ENCODE data around the gene FOXN1. TPM values are rescaled to one million over a fixed set of nuclear protein-coding genes. Genes with fewer than 3 reads are reported as not detected.

Gene FOXN1
- total RNA-seq, 1 donor from 2014 or later = not detected

DNA sequence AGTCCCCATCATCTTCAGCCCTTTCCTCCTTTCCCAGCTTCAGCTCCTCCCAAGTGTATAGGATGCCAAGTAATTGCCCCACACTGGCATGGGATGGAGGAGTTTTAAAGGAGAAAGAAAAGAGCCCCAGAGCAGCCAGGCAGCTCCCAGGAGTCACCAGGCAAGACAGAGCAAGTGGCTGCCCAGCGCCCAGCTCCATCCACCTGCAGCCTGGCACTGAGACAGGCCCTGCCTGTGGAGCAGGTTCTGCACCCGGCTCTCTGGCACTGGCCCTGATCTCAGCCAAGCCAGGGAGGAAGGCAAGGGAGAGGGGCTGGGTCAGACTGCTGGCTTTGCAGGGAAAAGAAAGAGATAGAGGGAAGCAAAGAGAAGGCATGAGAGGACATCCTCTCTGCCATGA lies 21.7 kb downstream of the FOXN1 start:
- Histone ChIP-seq H3K9me3 (ENCODE audit: low read depth) (no peaks in the 10 kb centered on the region), H3K27ac (no peak overlapping the region), H3K79me2 (ENCODE audit: low read depth) (no peaks in the 10 kb centered on the region), H3K9ac (no peak overlapping the region), H3K27me3 (no peaks in the 10 kb centered on the region), H3K4me1 (no peaks in the 10 kb centered on the region), H3K4me2 (no peak overlapping the region), H4K20me1 (ENCODE audit: low read depth) (no peaks in the 10 kb centered on the region), H2AFZ (replicated peaks) (no peak overlapping the region), H3K36me3 (no peaks in the 10 kb centered on the region), H3F3A (ENCODE audit: low read depth) (no peaks in the 10 kb centered on the region), H3K4me3 (no peak overlapping the region)
- no peak overlapping the region for H3K27ac Mint-ChIP-seq
- H3K36me3 Mint-ChIP-seq = no peaks in the 10 kb centered on the region
- no peak for DNase-seq (ENCODE audit: low spot score)
- TF ChIP-seq EZH2phosphoT487 (IDR thresholded peaks at IDR 0.05) = no peak
- no peak for TF ChIP-seq CTCF (IDR thresholded peaks at IDR 0.05)
- no peaks in the 10 kb centered on the region for H3K9me3 Mint-ChIP-seq
- peaks cover 10% of the 10 kb centered on the region for H3K27me3 Mint-ChIP-seq (ENCODE audit: insufficient read depth, low read depth)
- H3K4me3 Mint-ChIP-seq = no peak overlapping the region
- peaks cover 40% of the 10 kb centered on the region for H3K4me1 Mint-ChIP-seq

- H2AFZ ChIP-seq (replicated peaks) = no peak overlapping the region
- H3K27ac Mint-ChIP-seq = no peak overlapping the region
- no peaks in the 10 kb centered on the region for H3K36me3 Mint-ChIP-seq
- H3K4me1 ChIP-seq = no peaks in the 10 kb centered on the region
- DNase-seq (ENCODE audit: low spot score) = peak; percentile 71
- H3K4me3 Mint-ChIP-seq = peak overlapping the region; percentile 30
- no peaks in the 10 kb centered on the region for H3K9me3 ChIP-seq (ENCODE audit: low read depth)
- H3K79me2 ChIP-seq (ENCODE audit: low read depth) = no peaks in the 10 kb centered on the region
- no peaks in the 10 kb centered on the region for H3K9me3 Mint-ChIP-seq
- H3K4me1 Mint-ChIP-seq = peaks cover 41% of the 10 kb centered on the region
- H3K36me3 ChIP-seq = no peaks in the 10 kb centered on the region
- H3K27me3 Mint-ChIP-seq (ENCODE audit: insufficient read depth, low read depth) = peaks cover 10% of the 10 kb centered on the region
- no peaks in the 10 kb centered on the region for H3K27me3 ChIP-seq
- no peak overlapping the region for H3K27ac ChIP-seq
- H3F3A ChIP-seq (ENCODE audit: low read depth) = no peaks in the 10 kb centered on the region
- no peak for TF ChIP-seq EZH2phosphoT487 (IDR thresholded peaks at IDR 0.05)
- TF ChIP-seq CTCF (IDR thresholded peaks at IDR 0.05) = no peak
- TF ChIP-seq EZH2 (IDR thresholded peaks at IDR 0.05) = no peak
- H3K4me3 ChIP-seq = no peak overlapping the region
- no peak overlapping the region for H3K4me2 ChIP-seq
- no peak overlapping the region for H3K9ac ChIP-seq
- no peaks in the 10 kb centered on the region for H4K20me1 ChIP-seq (ENCODE audit: low read depth)
Observed at GRCh38 chr17:28528327-28529012, 22.3 kb downstream of the FOXN1 start.

DNA sequence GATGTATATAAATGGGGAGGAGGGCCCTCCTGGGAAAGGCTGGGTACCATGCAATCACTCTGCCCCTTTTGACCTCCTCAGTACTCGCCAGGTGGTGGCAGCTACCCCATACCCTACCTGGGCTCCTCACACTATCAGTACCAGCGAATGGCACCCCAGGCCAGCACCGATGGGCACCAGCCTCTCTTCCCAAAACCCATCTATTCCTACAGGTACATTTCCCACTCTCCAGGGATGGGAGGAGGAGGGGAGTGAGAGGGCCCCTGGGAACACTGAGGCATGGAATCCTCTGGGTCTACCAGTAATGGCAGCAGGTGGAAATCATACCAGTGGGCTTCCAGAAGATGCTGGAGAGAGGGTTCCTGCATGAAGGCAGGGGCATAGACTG lies 22.9 kb downstream of the FOXN1 start:
- no peak for DNase-seq (ENCODE audit: low spot score)
- no peak overlapping the region for H3K4me3 ChIP-seq

More for the DNA sequence above, 22.9 kb downstream of the FOXN1 start:
- peaks cover 10% of the 10 kb centered on the region for H3K27me3 Mint-ChIP-seq (ENCODE audit: insufficient read depth, low read depth)
- Histone ChIP-seq H3K79me2 (ENCODE audit: low read depth) (no peaks in the 10 kb centered on the region), H4K20me1 (ENCODE audit: low read depth) (no peaks in the 10 kb centered on the region), H3K27ac (no peak overlapping the region), H3K9ac (no peak overlapping the region), H3F3A (ENCODE audit: low read depth) (no peaks in the 10 kb centered on the region), H3K4me1 (no peaks in the 10 kb centered on the region), H2AFZ (replicated peaks) (no peak overlapping the region), H3K9me3 (ENCODE audit: low read depth) (no peaks in the 10 kb centered on the region), H3K4me2 (no peak overlapping the region), H3K36me3 (no peaks in the 10 kb centered on the region), H3K27me3 (no peaks in the 10 kb centered on the region)
- H3K9me3 Mint-ChIP-seq = no peaks in the 10 kb centered on the region
- no peak overlapping the region for H3K4me3 Mint-ChIP-seq
- H3K36me3 Mint-ChIP-seq = no peaks in the 10 kb centered on the region
- TF ChIP-seq EZH2phosphoT487 (IDR thresholded peaks at IDR 0.05) = no peak
- TF ChIP-seq EZH2 (IDR thresholded peaks at IDR 0.05) = no peak
- no peak for TF ChIP-seq CTCF (IDR thresholded peaks at IDR 0.05)
- H3K27ac Mint-ChIP-seq = no peak overlapping the region
- peaks cover 39% of the 10 kb centered on the region for H3K4me1 Mint-ChIP-seq
